Endothelial cell of umbilical vein (primary cell): Measurements from ENCODE around the gene NANOS2. TPM values are rescaled to one million over a fixed set of nuclear protein-coding genes. Genes with fewer than 3 reads are reported as not detected.

Experiments used
- BruUV-seq: library from RNA; stranded (reverse); fragments of 400-500 nt; replicated peaks from 2 replicates; lab custom pipeline; 2021; lab: Mats Ljungman, UMichigan
- CTCF ChIA-PET: fragments of 300-600, 350-600 bp; sonication (Branson Sonifier 250); formaldehyde crosslinking; loops from one replicate; lab custom pipeline; 2021; ENCODE audit warnings: antibody characterized with exemption, inconsistent platforms; lab: Charles Lee
- POLR2A ChIA-PET: fragments of 300-600, 350-600 bp; sonication (Branson Sonifier 250); formaldehyde crosslinking; loops from one replicate; lab custom pipeline; 2021; ENCODE audit warnings: antibody characterized with exemption, inconsistent platforms; lab: Charles Lee
- DNase-seq: peaks from one replicate; pipeline ENCODE4 v3.0.0-alpha.2; 2011; ENCODE audit warnings: low read depth, low spot score
- FAIRE-seq: peaks from 2 replicates; lab custom pipeline; 2011; peaks lifted over from hg19 to GRCh38; lab: Jason Lieb, UNC
- H2AFZ ChIP-seq: 2 replicates; pipeline ENCODE4 v1.6.0; 2012; ENCODE audit warnings: low read depth, low read length, control low read depth, inconsistent platforms
- H3K27ac ChIP-seq: 2 replicates; pipeline ENCODE4 v1.5.1; 2011; ENCODE audit warnings: low read depth, mild to moderate bottlenecking, control low read depth, low read length, moderate library complexity; ENCODE audit not compliant: insufficient read depth
- H3K27me3 ChIP-seq, 2 experiments: 2 replicates each; pipeline versions ENCODE4 v1.6.0 to v1.6.1; 2011; ENCODE audit warnings: low read length in 2 of 2, mixed read lengths in 1 of 2; ENCODE audit not compliant: control insufficient read depth in 2 of 2, insufficient read depth in 2 of 2
- H3K36me3 ChIP-seq, 2 experiments: 2 replicates in 1 of 2; 3 replicates in 1 of 2; pipeline ENCODE4 v1.5.1; 2011; ENCODE audit warnings: low read length in 2 of 2, mild to moderate bottlenecking in 1 of 2, moderate library complexity in 1 of 2; ENCODE audit not compliant: control insufficient read depth in 2 of 2, insufficient read depth in 2 of 2; ENCODE audit errors: extremely low read depth in 1 of 2
- H3K4me1 ChIP-seq: 3 replicates; pipeline ENCODE4 v1.5.1; 2011; ENCODE audit warnings: mild to moderate bottlenecking, low read length; ENCODE audit not compliant: control insufficient read depth, insufficient read depth; ENCODE audit errors: extremely low read depth
- H3K4me2 ChIP-seq: 2 replicates; pipeline ENCODE4 v1.6.1; 2011; ENCODE audit warnings: low read length, control low read depth, mixed read lengths; ENCODE audit not compliant: insufficient read depth
- H3K4me3 ChIP-seq, 3 experiments: fragments of 200-600 bp in 1 of 3; sonication (generic), shearing (Covaris generic) in 1 of 3; replicated peaks in 1 of 3; 2 replicates each; pipeline ENCODE4 v1.5.1; 2011 to 2016; ENCODE audit warnings: control low read depth in 3 of 3, low read length in 3 of 3, mild to moderate bottlenecking in 2 of 3, inconsistent platforms in 1 of 3, low read depth in 1 of 3, moderate library complexity in 1 of 3; ENCODE audit not compliant: insufficient read depth in 1 of 3
- H3K79me2 ChIP-seq: 2 replicates; pipeline ENCODE4 v1.6.0; 2012; ENCODE audit warnings: low read length, inconsistent platforms; ENCODE audit not compliant: control insufficient read depth, insufficient read depth
- H3K9ac ChIP-seq: replicated peaks from 2 replicates; pipeline ENCODE3; 2011; ENCODE audit warnings: low read length, control low read depth; ENCODE audit not compliant: insufficient read depth; ENCODE audit errors: extremely low read depth
- H3K9me1 ChIP-seq: replicated peaks from 3 replicates; pipeline ENCODE4 v1.6.0; 2011; ENCODE audit warnings: mild to moderate bottlenecking, low read length; ENCODE audit not compliant: control insufficient read depth, insufficient read depth; ENCODE audit errors: extremely low read depth
- H3K9me3 ChIP-seq: replicated peaks from 2 replicates; pipeline ENCODE4 v1.5.1; 2012; ENCODE audit warnings: low read length, inconsistent platforms; ENCODE audit not compliant: control insufficient read depth, insufficient read depth
- H4K20me1 ChIP-seq: replicated peaks from 2 replicates; pipeline ENCODE3; 2011; ENCODE audit warnings: mild to moderate bottlenecking, low read length; ENCODE audit not compliant: control insufficient read depth, insufficient read depth; ENCODE audit errors: extremely low read depth
- EZH2 ChIP-seq: IDR thresholded peaks from 2 replicates; pipeline ENCODE4 v1.6.1; 2012; ENCODE audit warnings: borderline replicate concordance, low read depth, mild to moderate bottlenecking, moderate library complexity, low read length, inconsistent platforms; ENCODE audit not compliant: severe bottlenecking
- FOS ChIP-seq: IDR thresholded peaks from 2 replicates; pipeline ENCODE4 v1.6.1; 2011; ENCODE audit warnings: mild to moderate bottlenecking, low read length, moderate library complexity, borderline replicate concordance; ENCODE audit not compliant: insufficient read depth
- GATA2 ChIP-seq: IDR thresholded peaks from 2 replicates; pipeline ENCODE4 v1.7.0; 2011; ENCODE audit warnings: low read depth, mild to moderate bottlenecking, moderate library complexity, mixed read lengths, low read length; ENCODE audit not compliant: insufficient read length, insufficient read depth
- JUN ChIP-seq: IDR thresholded peaks from 2 replicates; pipeline ENCODE4 v1.6.1; 2011; ENCODE audit warnings: borderline replicate concordance, low read depth; ENCODE audit not compliant: insufficient read length, insufficient read depth
- MYC ChIP-seq: IDR thresholded peaks from one replicate; pipeline ENCODE4 v1.6.1; 2011; ENCODE audit warnings: mild to moderate bottlenecking, low read depth, low read length
- POLR2A ChIP-seq: IDR thresholded peaks from 2 replicates; pipeline ENCODE4 v1.6.1; 2012; ENCODE audit warnings: low read depth, mild to moderate bottlenecking, control low read depth, low read length
- POLR2AphosphoS5 ChIP-seq: IDR thresholded peaks from 2 replicates; pipeline ENCODE4 v1.6.1; 2012; ENCODE audit warnings: low read depth, mild to moderate bottlenecking, control low read depth, low read length, moderate library complexity; ENCODE audit not compliant: insufficient read depth
- dilution Hi-C: fragments of 300-500 bp; cut with MboI; formaldehyde crosslinking; loops from one replicate; pipeline ENCODE4 v1.15.0; 2019; ENCODE audit warnings: low sequenced_read_pairs; ENCODE audit not compliant: extremely low pct_ligation_motif_present
- intact Hi-C: fragments of 100-400 bp; cut with micrococcal nuclease; formaldehyde crosslinking; loops from one replicate; pipeline ENCODE4 v1.10.0; 2022
- polyA plus RNA-seq, 4 experiments: library from polyadenylated mRNA; depleted of rRNA in 3 of 4; stranded (reverse) in 3 of 4; unstranded in 1 of 4; fragments of >200 nt; gene quantifications; 2 replicates each; pipeline versions ENCODE4 v1.2.1 to v1.2.3, GENCODE V29; 2011 to 2012; ENCODE audit warnings: missing spikeins in 1 of 4
- total RNA-seq: library from RNA; stranded (reverse); gene quantifications from 2 replicates; pipeline ENCODE4 v1.2.3, GENCODE V29; 2021
- TF ChIP-seq, protein P1 (sequence below): IDR thresholded peaks from 2 replicates; pipeline ENCODE4 v1.6.1; 2011; ENCODE audit not compliant: insufficient read depth, insufficient read length
- TF ChIP-seq, protein P2 (sequence below), 2 donors: IDR thresholded peaks; 1 replicate in 1 of 2; 2 replicates in 1 of 2; pipeline ENCODE4 v1.5.1; 2011; ENCODE audit warnings: low read length in 2 of 2, mild to moderate bottlenecking in 2 of 2, moderate library complexity in 2 of 2, control low read depth in 1 of 2, inconsistent platforms in 1 of 2, low read depth in 1 of 2; ENCODE audit not compliant: insufficient read depth in 1 of 2; ENCODE audit errors: extremely low read depth in 1 of 2

NANOS2 gene
- total and polyA plus RNA-seq, 2 donors (not counting 3 experiments of a cell fraction or from before 2014, with no cell fraction given), result not detected

DNA sequence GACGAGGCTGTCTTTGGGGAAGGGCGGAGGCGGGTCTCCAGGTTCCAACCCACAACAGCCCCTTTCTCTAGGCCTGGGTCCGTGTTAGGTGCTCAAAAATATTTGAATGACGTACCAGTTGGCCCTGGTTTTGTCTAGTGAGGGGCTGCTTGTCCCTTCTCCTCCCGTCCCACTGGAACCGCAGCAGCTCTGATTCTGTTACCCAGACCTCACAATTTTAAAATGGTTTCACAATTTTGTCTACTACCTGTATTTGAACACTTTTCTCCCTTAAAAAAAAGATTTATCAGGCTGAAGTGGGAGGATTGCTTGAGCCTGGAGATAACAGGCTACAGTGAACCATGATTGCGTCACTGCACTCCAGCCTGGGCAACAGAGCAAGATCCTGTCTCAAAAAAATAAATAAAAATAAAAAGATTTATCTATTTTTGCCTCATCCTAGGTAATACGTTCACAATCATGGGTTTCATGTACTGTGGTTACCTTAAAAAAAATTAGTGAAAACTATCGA, 27.3 kb downstream of the NANOS2 start:
- peak overlapping the region in 2 of 3 experiments; percentile 57 to 94 for H3K4me3 ChIP-seq
- BruUV-seq, result TSS peak; percentile 92
- H3K79me2 ChIP-seq, result peaks cover 3% of the 10 kb centered on the region
- no peak for DNase-seq
- TF ChIP-seq POLR2A, result no peak
- no peak for TF ChIP-seq MYC
- TF ChIP-seq FOS, result no peak
- TF ChIP-seq, protein P1, sequence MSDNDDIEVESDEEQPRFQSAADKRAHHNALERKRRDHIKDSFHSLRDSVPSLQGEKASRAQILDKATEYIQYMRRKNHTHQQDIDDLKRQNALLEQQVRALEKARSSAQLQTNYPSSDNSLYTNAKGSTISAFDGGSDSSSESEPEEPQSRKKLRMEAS, result no peak
- no peak for TF ChIP-seq GATA2
- no peak for TF ChIP-seq EZH2
- TF ChIP-seq POLR2AphosphoS5, result no peak
- TF ChIP-seq JUN, result no peak
- TF ChIP-seq, protein P2, sequence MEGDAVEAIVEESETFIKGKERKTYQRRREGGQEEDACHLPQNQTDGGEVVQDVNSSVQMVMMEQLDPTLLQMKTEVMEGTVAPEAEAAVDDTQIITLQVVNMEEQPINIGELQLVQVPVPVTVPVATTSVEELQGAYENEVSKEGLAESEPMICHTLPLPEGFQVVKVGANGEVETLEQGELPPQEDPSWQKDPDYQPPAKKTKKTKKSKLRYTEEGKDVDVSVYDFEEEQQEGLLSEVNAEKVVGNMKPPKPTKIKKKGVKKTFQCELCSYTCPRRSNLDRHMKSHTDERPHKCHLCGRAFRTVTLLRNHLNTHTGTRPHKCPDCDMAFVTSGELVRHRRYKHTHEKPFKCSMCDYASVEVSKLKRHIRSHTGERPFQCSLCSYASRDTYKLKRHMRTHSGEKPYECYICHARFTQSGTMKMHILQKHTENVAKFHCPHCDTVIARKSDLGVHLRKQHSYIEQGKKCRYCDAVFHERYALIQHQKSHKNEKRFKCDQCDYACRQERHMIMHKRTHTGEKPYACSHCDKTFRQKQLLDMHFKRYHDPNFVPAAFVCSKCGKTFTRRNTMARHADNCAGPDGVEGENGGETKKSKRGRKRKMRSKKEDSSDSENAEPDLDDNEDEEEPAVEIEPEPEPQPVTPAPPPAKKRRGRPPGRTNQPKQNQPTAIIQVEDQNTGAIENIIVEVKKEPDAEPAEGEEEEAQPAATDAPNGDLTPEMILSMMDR (IDR thresholded peaks at IDR 0.05; ENCODE audit: extremely low read depth in 1 of 2, insufficient read depth in 1 of 2, low read depth in 1 of 2, low read length in 2 of 2), result no peak
- peak; percentile 4 for FAIRE-seq
- peak overlapping the region; percentile 80 for H3K27ac ChIP-seq
- no peaks in the 10 kb centered on the region for H4K20me1 ChIP-seq
- H3K4me2 ChIP-seq, result peak overlapping the region; percentile 74
- intact Hi-C loops, result loop anchor here (1.0 kb wide), 1 partner anchor 40 kb away; no protein-coding TSS in a partner anchor
- H3K36me3 ChIP-seq, result no peaks in the 10 kb centered on the region
- H2AFZ ChIP-seq, result peak overlapping the region; percentile 80
- CTCF ChIA-PET, result interaction anchor here (1.2 to 3.3 kb wide), 2 partner anchors 24 to 70 kb away, joined by 10 to 21 read pairs; partner anchors contain the start of genes FOXA3 and SYMPK
- no peaks in the 10 kb centered on the region for H3K27me3 ChIP-seq
- dilution Hi-C loops, result no loop called here
- POLR2A ChIA-PET, result interaction anchor here (0.8 to 1.4 kb wide), 2 partner anchors 23 to 69 kb away, joined by 3 to 4 read pairs; partner anchors contain the start of gene FOXA3
- no peaks in the 10 kb centered on the region for H3K9me1 ChIP-seq
- peaks cover 10% of the 10 kb centered on the region for H3K4me1 ChIP-seq
- H3K9ac ChIP-seq, result peak overlapping the region; percentile 81
- no peaks in the 10 kb centered on the region for H3K9me3 ChIP-seq
